ENCODE measurements around the gene CCR4.

Gene CCR4

DNA sequence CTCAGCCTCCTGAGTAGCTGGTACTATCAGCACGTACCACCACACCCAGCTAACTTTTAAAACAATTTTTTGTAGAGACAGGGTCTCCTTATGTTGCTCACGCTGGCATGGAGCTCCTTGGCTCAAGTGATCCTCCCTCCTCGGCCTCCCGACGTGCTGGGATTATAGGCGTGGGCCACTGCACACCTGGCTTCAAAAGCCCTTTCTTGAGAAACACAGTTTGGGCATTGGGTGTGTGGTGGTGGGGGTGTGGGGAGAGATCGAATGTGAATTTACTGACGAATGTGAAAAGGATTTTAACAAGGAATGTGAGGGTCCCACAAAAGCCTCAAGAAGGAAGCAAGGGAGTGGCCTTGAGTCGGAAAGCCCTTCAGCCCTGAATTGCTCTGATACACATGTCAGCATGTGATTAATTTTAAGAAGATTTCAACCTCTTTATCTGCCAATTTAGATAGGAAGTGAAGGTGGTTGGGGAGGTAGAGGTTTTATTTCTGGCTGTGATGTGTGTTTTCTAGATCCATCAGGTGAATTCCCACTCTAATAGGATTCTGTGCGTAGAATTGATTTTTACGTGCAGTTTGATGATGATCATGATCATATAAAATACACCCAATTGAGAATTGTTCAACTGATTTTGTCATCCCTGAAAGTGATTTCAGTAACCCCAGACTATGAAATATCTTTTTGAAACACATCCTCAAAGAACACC lies 1.1 kb downstream of the CCR4 start:
- in situ Hi-C loops (cut with HindIII; ENCODE audit: low sequenced_read_pairs) = no loop called here
- no peak for DNase-seq (ENCODE audit: low read depth, low spot score)
- TF ChIP-seq, protein P1, sequence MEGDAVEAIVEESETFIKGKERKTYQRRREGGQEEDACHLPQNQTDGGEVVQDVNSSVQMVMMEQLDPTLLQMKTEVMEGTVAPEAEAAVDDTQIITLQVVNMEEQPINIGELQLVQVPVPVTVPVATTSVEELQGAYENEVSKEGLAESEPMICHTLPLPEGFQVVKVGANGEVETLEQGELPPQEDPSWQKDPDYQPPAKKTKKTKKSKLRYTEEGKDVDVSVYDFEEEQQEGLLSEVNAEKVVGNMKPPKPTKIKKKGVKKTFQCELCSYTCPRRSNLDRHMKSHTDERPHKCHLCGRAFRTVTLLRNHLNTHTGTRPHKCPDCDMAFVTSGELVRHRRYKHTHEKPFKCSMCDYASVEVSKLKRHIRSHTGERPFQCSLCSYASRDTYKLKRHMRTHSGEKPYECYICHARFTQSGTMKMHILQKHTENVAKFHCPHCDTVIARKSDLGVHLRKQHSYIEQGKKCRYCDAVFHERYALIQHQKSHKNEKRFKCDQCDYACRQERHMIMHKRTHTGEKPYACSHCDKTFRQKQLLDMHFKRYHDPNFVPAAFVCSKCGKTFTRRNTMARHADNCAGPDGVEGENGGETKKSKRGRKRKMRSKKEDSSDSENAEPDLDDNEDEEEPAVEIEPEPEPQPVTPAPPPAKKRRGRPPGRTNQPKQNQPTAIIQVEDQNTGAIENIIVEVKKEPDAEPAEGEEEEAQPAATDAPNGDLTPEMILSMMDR (IDR thresholded peaks at IDR 0.05; ENCODE audit: low read depth, low read length) = no peak
- no peak overlapping the region for H3K4me3 ChIP-seq (ENCODE audit: low read depth, low read length)

DNA sequence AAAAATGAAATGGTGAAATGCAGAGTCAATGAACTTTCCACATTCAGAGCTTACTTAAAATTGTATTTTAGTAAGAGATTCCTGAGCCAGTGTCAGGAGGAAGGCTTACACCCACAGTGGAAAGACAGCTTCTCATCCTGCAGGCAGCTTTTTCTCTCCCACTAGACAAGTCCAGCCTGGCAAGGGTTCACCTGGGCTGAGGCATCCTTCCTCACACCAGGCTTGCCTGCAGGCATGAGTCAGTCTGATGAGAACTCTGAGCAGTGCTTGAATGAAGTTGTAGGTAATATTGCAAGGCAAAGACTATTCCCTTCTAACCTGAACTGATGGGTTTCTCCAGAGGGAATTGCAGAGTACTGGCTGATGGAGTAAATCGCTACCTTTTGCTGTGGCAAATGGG lies 3.1 kb downstream of the CCR4 start:
- no peak overlapping the region for H3K4me3 ChIP-seq (ENCODE audit: low read depth, low read length)
- DNase-seq (ENCODE audit: low read depth, low spot score) = no peak
- in situ Hi-C loops (cut with HindIII; ENCODE audit: low sequenced_read_pairs) = no loop called here
- TF ChIP-seq, protein P1 (IDR thresholded peaks at IDR 0.05; ENCODE audit: low read depth, low read length) = no peak

DNA sequence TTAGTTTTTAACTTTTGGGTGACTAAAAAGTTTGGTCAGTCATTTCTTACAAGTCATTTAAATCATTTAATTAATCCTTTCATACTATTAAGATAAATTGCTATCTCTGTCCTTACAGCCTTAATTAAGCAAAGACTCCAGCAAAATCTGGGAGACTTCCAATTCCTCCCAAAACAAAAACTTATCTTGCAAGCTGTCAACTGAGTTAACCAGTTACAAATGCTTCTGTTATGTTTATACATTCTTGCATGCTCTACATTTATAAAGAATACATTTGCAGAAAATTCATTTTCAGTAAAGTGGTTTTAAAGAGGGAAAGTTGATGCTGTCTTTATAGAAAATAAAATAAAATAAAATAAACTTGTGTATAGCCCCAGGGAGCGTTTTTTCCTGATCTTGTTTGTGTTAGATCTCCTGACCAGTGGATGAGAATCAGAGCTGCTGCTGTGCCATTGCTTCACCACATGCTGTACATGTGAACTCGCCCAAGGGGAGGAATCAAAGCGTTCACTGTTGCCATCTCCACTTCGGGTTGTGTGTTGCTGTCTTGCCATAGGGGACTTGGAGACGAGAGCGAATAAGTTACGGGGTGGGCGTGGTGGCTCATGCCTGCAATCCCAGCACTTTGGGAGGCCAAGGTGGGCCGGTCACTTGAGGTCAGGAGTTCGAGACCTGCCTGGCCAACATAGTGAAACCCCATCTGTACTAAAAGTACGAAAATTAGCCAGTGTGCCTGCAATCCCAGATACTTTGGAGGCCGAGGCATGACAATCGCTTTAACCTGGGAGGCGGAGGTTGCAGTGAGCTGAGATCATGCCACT lies 5.5 kb downstream of the CCR4 start:
- TF ChIP-seq, protein P1 (IDR thresholded peaks at IDR 0.05; ENCODE audit: low read depth, low read length) = no peak
- in situ Hi-C loops (cut with HindIII; ENCODE audit: low sequenced_read_pairs) = no loop called here
- no peak for DNase-seq (ENCODE audit: low read depth, low spot score)
- no peak overlapping the region for H3K4me3 ChIP-seq (ENCODE audit: low read depth, low read length)

DNA sequence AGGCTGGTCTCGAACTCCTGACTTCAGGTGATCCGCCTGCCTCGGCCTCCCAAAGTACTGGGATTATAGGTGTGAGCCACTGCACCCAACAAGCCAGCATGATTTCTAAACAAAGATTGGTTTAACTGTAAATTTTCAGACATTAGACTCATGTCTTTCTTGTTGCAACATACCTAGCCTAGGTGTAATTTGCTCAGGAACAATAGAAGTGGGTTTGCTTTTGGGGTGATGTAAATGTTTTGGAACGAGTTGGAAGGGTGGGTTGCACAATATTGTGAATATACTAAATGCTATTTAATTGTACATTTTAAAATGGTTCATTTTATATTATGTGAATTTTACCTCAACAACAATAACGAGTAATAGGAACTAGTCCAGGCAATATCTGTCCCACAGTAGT lies 7.1 kb downstream of the CCR4 start:
- in situ Hi-C loops (cut with HindIII; ENCODE audit: low sequenced_read_pairs) = no loop called here
- no peak for DNase-seq (ENCODE audit: low read depth, low spot score)
- TF ChIP-seq, protein P1 (IDR thresholded peaks at IDR 0.05; ENCODE audit: low read depth, low read length) = no peak
- no peak overlapping the region for H3K4me3 ChIP-seq (ENCODE audit: low read depth, low read length)

DNA sequence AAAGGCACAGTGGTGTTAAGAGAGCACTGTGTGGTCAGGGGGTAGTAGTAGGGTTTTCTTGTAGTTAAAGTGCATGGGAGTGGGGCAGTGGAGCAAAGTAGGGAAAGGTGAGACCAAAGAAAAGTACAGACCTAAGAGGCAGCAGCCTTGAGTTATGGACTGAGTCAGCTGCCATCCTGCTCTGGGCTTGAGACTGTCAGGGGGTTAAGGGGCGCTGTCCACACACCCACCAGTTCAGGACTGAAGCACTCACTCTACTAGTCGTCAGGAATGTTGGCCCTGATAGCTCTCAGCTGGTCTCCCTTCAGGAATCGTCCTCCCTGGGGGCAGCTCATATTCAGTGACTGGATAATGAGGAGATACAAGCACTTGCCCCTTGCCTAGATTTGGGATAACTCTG lies 7.9 kb downstream of the CCR4 start:
- H3K4me3 ChIP-seq (ENCODE audit: low read depth, low read length) = no peak overlapping the region
- TF ChIP-seq, protein P1 (IDR thresholded peaks at IDR 0.05; ENCODE audit: low read depth, low read length) = no peak
- DNase-seq (ENCODE audit: low read depth, low spot score) = no peak
- in situ Hi-C loops (cut with HindIII; ENCODE audit: low sequenced_read_pairs) = no loop called here

DNA sequence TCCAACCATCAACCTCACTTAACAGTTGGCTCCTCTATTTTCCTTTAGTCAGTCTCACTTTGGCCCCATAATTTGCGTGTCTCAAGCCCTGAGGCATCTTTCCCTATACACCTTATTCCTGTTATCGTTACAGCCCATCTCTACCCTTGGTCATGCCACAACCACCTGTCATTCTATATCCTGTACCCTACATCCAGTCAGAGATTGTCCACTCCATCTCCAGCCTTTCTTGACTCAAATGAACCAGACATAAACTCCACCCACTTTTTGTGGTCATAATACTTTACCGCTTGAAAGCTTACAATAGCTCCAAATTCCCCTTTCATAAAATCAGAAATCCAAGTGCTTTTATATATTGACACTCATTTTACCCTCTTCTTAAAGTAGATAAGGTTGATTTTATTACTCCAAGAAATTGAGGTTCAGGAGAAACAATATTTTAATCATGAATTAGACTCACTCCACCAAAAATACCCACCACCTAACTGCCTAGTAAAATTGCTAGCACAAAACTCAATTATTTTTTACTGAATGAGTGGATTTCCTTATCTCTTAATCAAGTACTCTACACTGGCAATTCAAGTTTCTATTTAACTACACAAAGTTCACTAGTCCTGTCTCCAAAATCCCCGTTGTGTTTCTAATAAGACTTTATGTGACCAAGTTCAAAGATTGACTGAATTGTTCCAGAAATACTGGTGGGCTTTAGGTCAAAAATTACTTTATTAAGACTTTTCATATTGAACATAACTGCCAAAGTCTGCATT lies 9.1 kb downstream of the CCR4 start:
- in situ Hi-C loops (cut with HindIII; ENCODE audit: low sequenced_read_pairs) = no loop called here
- TF ChIP-seq, protein P1 (IDR thresholded peaks at IDR 0.05; ENCODE audit: low read depth, low read length) = no peak
- H3K4me3 ChIP-seq (ENCODE audit: low read depth, low read length) = no peak overlapping the region
- DNase-seq (ENCODE audit: low read depth, low spot score) = no peak
